ENCODE measurements around the gene OR11H7.
"Not testable (repeated sequence)": the region's sequence is repeated elsewhere in the genome, so short reads cannot be mapped to it uniquely, and the experiment has no call there.

- not testable (repeated sequence) for TF ChIP-seq CTCF, POLR2A, POLR2AphosphoS5 (IDR thresholded peaks at IDR 0.05)
These were observed 6.6 kb downstream of the OR11H7 start for GRCh38 chr14:20235415-20235814.
